H1 (cell line): ENCODE data around the gene CD4. TPM values are rescaled to one million over a fixed set of nuclear protein-coding genes. Genes with fewer than 3 reads are reported as not detected.

Experiments
- CTCF ChIA-PET: fragments of 300-600 bp; sonication (Branson Sonifier 250); formaldehyde crosslinking; loops from one replicate; lab custom pipeline; 2021; ENCODE audit not compliant: partially characterized antibody; lab: Charles Lee
- POLR2A ChIA-PET: fragments of 300-600 bp; sonication (Branson Sonifier 250); formaldehyde crosslinking; loops from one replicate; lab custom pipeline; 2021; ENCODE audit warnings: inconsistent platforms; ENCODE audit not compliant: partially characterized antibody; lab: Charles Lee
- DNase-seq, 2 experiments: peaks; one replicate each; pipeline versions ENCODE4 v3.0.0 to v3.0.0-alpha.2; 2010 to 2022; ENCODE audit warnings: low spot score in 2 of 2, low read depth in 1 of 2, mixed read lengths in 1 of 2
- FAIRE-seq: peaks from 2 replicates; lab custom pipeline; 2011; peaks lifted over from hg19 to GRCh38; lab: Jason Lieb, UNC
- H2AFZ ChIP-seq: 2 replicates; pipeline ENCODE4 v1.8.1; 2012; ENCODE audit warnings: low read length, inconsistent platforms
- H2AK5ac ChIP-seq: 2 replicates; pipeline ENCODE4 v1.6.1; 2013; ENCODE audit warnings: low read depth, low read length
- H2BK120ac ChIP-seq: replicated peaks from 2 replicates; pipeline ENCODE3; 2013; ENCODE audit warnings: low read depth, low read length, inconsistent platforms
- H2BK12ac ChIP-seq: 2 replicates; pipeline ENCODE4 v1.6.1; 2013; ENCODE audit warnings: low read depth, low read length
- H2BK15ac ChIP-seq: 2 replicates; pipeline ENCODE4 v1.6.1; 2013; ENCODE audit warnings: low read length
- H2BK20ac ChIP-seq: 2 replicates; pipeline ENCODE4 v1.6.1; 2013; ENCODE audit warnings: low read length
- H2BK5ac ChIP-seq: 2 replicates; pipeline ENCODE4 v1.6.1; 2013; ENCODE audit warnings: low read depth, low read length
- H3K14ac ChIP-seq: 2 replicates; pipeline ENCODE4 v1.6.1; 2013; ENCODE audit warnings: inconsistent platforms; ENCODE audit not compliant: insufficient read length
- H3K18ac ChIP-seq: 2 replicates; pipeline ENCODE4 v1.6.1; 2013; ENCODE audit warnings: low read length; ENCODE audit errors: extremely low read depth
- H3K23ac ChIP-seq: 2 replicates; pipeline ENCODE4 v1.6.1; 2013; ENCODE audit warnings: inconsistent platforms; ENCODE audit not compliant: insufficient read length
- H3K23me2 ChIP-seq: 2 replicates; pipeline ENCODE4 v1.6.1; 2013; ENCODE audit warnings: low read depth, low read length
- H3K27ac ChIP-seq: 2 replicates; pipeline ENCODE4 v1.6.1; 2011; ENCODE audit warnings: low read depth, low read length, inconsistent platforms
- H3K27me3 ChIP-seq, 4 experiments: replicated peaks in 1 of 4; 1 replicate in 1 of 4; 2 replicates in 3 of 4; pipeline versions ENCODE4 v1.6.1 to v1.8.1; 2011 to 2013; ENCODE audit warnings: low read length in 3 of 4, mild to moderate bottlenecking in 3 of 4, inconsistent platforms in 2 of 4, mixed read lengths in 2 of 4, moderate library complexity in 1 of 4; ENCODE audit not compliant: control insufficient read depth in 3 of 4, insufficient read depth in 3 of 4; ENCODE audit errors: extremely low read depth in 1 of 4
- H3K36me3 ChIP-seq, 4 experiments: 2 replicates each; pipeline versions ENCODE4 v1.6.1 to v1.8.1; 2011 to 2013; ENCODE audit warnings: mild to moderate bottlenecking in 4 of 4, low read length in 3 of 4, moderate library complexity in 2 of 4, control low read depth in 1 of 4, inconsistent platforms in 1 of 4; ENCODE audit not compliant: insufficient read depth in 4 of 4, control insufficient read depth in 2 of 4
- H3K4ac ChIP-seq: replicated peaks from 2 replicates; pipeline ENCODE3; 2013; ENCODE audit warnings: low read length, low read depth, mixed read lengths, inconsistent platforms; ENCODE audit not compliant: insufficient read length
- H3K4me1 ChIP-seq, 4 experiments: replicated peaks in 1 of 4; 1 replicate in 1 of 4; 2 replicates in 3 of 4; pipeline versions ENCODE4 v1.6.1 to v1.8.1; 2011 to 2013; ENCODE audit warnings: low read length in 3 of 4, inconsistent platforms in 2 of 4, mixed read lengths in 1 of 4; ENCODE audit not compliant: insufficient read depth in 4 of 4, control insufficient read depth in 3 of 4
- H3K4me2 ChIP-seq, 2 experiments: 2 replicates each; pipeline versions ENCODE4 v1.6.1 to v1.8.1; 2011 to 2013; ENCODE audit warnings: low read depth in 2 of 2, low read length in 2 of 2, control low read depth in 1 of 2, inconsistent platforms in 1 of 2, mild to moderate bottlenecking in 1 of 2; ENCODE audit not compliant: insufficient read depth in 1 of 2
- H3K4me3 ChIP-seq, 4 experiments: fragments of 200-600, 300-600 bp in 1 of 4; sonication (generic), shearing (Covaris generic), sonication (Bioruptor Twin) in 1 of 4; 2 replicates each; pipeline versions ENCODE4 v1.5.1 to v1.8.1; 2011 to 2016; ENCODE audit warnings: low read length in 4 of 4, low read depth in 3 of 4, control low read depth in 2 of 4, inconsistent platforms in 2 of 4, mild to moderate bottlenecking in 2 of 4, mixed read lengths in 1 of 4, moderate library complexity in 1 of 4; ENCODE audit not compliant: insufficient read depth in 2 of 4; ENCODE audit errors: extremely low read depth in 1 of 4
- H3K56ac ChIP-seq: replicated peaks from 2 replicates; pipeline ENCODE3; 2013; ENCODE audit warnings: low read depth, mild to moderate bottlenecking, mixed read lengths, low read length, inconsistent platforms; ENCODE audit not compliant: insufficient read length
- H3K79me1 ChIP-seq: 2 replicates; pipeline ENCODE4 v1.6.1; 2013; ENCODE audit warnings: low read depth, low read length, control low read depth
- H3K79me2 ChIP-seq, 2 experiments: 2 replicates each; pipeline versions ENCODE4 v1.6.1 to v1.8.1; 2012 to 2013; ENCODE audit warnings: low read length in 2 of 2, mild to moderate bottlenecking in 2 of 2, inconsistent platforms in 1 of 2; ENCODE audit not compliant: insufficient read depth in 2 of 2, control insufficient read depth in 1 of 2
- H3K9ac ChIP-seq, 4 experiments: replicated peaks in 1 of 4; 1 replicate in 1 of 4; 2 replicates in 3 of 4; pipeline versions ENCODE4 v1.6.1 to v1.8.1; 2011 to 2013; ENCODE audit warnings: low read depth in 3 of 4, low read length in 3 of 4, control low read depth in 2 of 4, mild to moderate bottlenecking in 2 of 4, moderate library complexity in 2 of 4, inconsistent platforms in 1 of 4; ENCODE audit errors: extremely low read depth in 1 of 4
- H3K9me3 ChIP-seq, 2 experiments: 2 replicates each; pipeline versions ENCODE4 v1.6.1 to v1.8.1; 2012 to 2013; ENCODE audit warnings: mild to moderate bottlenecking in 2 of 2, moderate library complexity in 2 of 2, control low read depth in 1 of 2, inconsistent platforms in 1 of 2, low read depth in 1 of 2, low read length in 1 of 2, mixed read lengths in 1 of 2; ENCODE audit not compliant: insufficient read depth in 2 of 2
- H4K20me1 ChIP-seq, 2 experiments: replicated peaks in 1 of 2; 2 replicates each; pipeline versions ENCODE3 to v1.8.1; 2011 to 2013; ENCODE audit warnings: inconsistent platforms in 2 of 2, low read length in 2 of 2, mild to moderate bottlenecking in 1 of 2; ENCODE audit not compliant: insufficient read depth in 2 of 2, control insufficient read depth in 1 of 2
- H4K5ac ChIP-seq: 2 replicates; pipeline ENCODE4 v1.6.1; 2013; ENCODE audit warnings: low read length, low read depth, mixed read lengths, inconsistent platforms; ENCODE audit not compliant: insufficient read length
- H4K8ac ChIP-seq: 2 replicates; pipeline ENCODE4 v1.8.0; 2013; ENCODE audit warnings: mild to moderate bottlenecking, moderate library complexity, low read length, inconsistent platforms; ENCODE audit not compliant: insufficient read depth; ENCODE audit errors: extremely low read depth
- H4K91ac ChIP-seq: replicated peaks from 2 replicates; pipeline ENCODE3; 2013; ENCODE audit warnings: low read length, mixed read lengths, inconsistent platforms; ENCODE audit not compliant: insufficient read length
- BACH1 ChIP-seq: IDR thresholded peaks from 2 replicates; pipeline ENCODE4 v1.6.1; 2012; ENCODE audit warnings: low read length, improper control_type of control experiment
- CHD1 ChIP-seq: IDR thresholded peaks from 2 replicates; pipeline ENCODE4 v1.6.1; 2012; ENCODE audit warnings: low read depth, low read length, improper control_type of control experiment
- HDAC2 ChIP-seq, 2 experiments: fragments of 300-600 bp in 1 of 2; sonication (generic) in 1 of 2; IDR thresholded peaks; 2 replicates each; pipeline ENCODE4 v1.6.1; 2011 to 2012; ENCODE audit warnings: low read depth in 2 of 2, low read length in 2 of 2, mild to moderate bottlenecking in 2 of 2, moderate library complexity in 2 of 2, borderline replicate concordance in 1 of 2, inconsistent platforms in 1 of 2
- KDM1A ChIP-seq: fragments of 200-600, 300-600 bp; sonication (generic); IDR thresholded peaks from 2 replicates; pipeline ENCODE4 v1.7.1; 2016; ENCODE audit warnings: mild to moderate bottlenecking, low read length, borderline replicate concordance
- POU5F1 ChIP-seq: IDR thresholded peaks from 2 replicates; pipeline ENCODE4 v1.6.1; 2011; ENCODE audit warnings: low read depth, mild to moderate bottlenecking, low read length, moderate library complexity
- RXRA ChIP-seq: IDR thresholded peaks from 2 replicates; pipeline ENCODE4 v1.6.1; 2011; ENCODE audit warnings: low read depth, mild to moderate bottlenecking, low read length, moderate library complexity; ENCODE audit not compliant: insufficient read depth
- SIN3A ChIP-seq, 2 experiments: IDR thresholded peaks in 1 of 2; conservative IDR thresholded peaks in 1 of 2; 2 replicates each; pipeline ENCODE4 v1.6.1; 2011 to 2012; ENCODE audit warnings: low read length in 2 of 2, improper control_type of control experiment in 1 of 2, low read depth in 1 of 2, mild to moderate bottlenecking in 1 of 2
- TAF7 ChIP-seq: optimal IDR thresholded peaks from 2 replicates; pipeline ENCODE3; 2011; ENCODE audit warnings: low read depth, mild to moderate bottlenecking, inconsistent platforms, low read length, moderate library complexity, borderline replicate concordance
- WGBS, 2 experiments: shearing (Covaris generic) in 1 of 2; methylation state at CpG; one replicate each; pipeline versions ENCODE4 v1.1.6 to v1.1.7; 2013 to 2015; ENCODE audit warnings: low lambda C conversion rate in 2 of 2, mixed read lengths in 2 of 2, inconsistent platforms in 1 of 2, low coverage in 1 of 2, missing lambda C conversion rate in 1 of 2; ENCODE audit not compliant: insufficient replicate concordance in 2 of 2, insufficient coverage in 1 of 2, insufficient read length in 1 of 2; ENCODE audit errors: extremely low coverage in 1 of 2, missing lambda C conversion rate in 1 of 2; 5-methylcytosine and 5-hydroxymethylcytosine counted together
- polyA plus RNA-seq, 7 experiments: library from polyadenylated mRNA; depleted of rRNA in 3 of 7; stranded (reverse) in 5 of 7; unstranded in 2 of 7; fragments of >200 nt in 5 of 7; fragments of 200-250 nt in 2 of 7; gene quantifications; 1 replicate in 5 of 7; 2 replicates in 1 of 7; 4 replicates in 1 of 7; pipeline versions ENCODE4 v1.2.1 to v1.2.3, GENCODE V29; 2011 to 2013; ENCODE audit warnings: missing spikeins in 2 of 7, mixed read lengths in 2 of 7
- total RNA-seq: library from RNA; stranded (reverse); fragmentation: NEBNext Ultra II Directional; extraction: Animal tissue kit (Norgen Biotek cat#: 25700); gene quantifications from 2 replicates; pipeline ENCODE4 v1.2.1, GENCODE V29; 2021
- TF ChIP-seq, protein P1 (sequence below): IDR thresholded peaks from 2 replicates; pipeline ENCODE4 v1.6.1; 2012; ENCODE audit warnings: low read length, inconsistent platforms

Gene CD4
- total and polyA plus RNA-seq, 2 of the 8 experiments (the other 6 are each of a cell fraction or from before 2014, with no cell fraction given) = 3.4 to 5.1 TPM

DNA sequence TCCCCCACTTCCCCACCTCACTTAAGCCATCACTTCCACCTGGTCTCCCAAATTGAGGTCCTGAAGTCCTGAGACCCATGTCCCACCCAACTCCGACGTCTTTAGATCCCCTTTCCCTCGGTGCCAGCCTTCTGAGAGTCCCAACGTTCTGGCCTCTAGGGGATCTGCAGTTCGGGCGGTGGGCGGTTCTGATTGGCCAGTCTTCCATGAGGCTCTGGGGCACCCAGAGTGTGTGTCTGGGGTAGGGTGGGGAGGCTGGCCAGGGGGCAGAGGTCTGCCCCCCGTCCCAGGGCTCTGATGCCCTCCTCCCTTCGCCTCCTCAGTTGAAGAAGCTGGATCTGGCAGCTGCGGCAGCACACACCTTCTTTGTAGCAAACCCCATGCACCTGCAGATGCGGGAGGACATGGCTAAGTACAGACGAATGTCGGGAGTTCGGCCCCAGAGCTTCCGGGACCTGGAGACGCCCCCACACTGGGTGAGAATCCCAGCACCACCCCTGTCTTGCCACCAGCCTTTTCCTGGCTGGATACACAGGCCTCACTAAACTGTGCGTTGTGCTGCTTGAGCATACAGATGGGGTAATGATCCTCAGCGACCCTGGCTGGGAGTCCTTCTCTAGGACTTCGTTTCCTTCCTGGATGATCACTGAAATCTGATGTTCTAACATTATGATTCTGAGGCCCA lies 40.4 kb downstream of the CD4 start:
- Histone ChIP-seq H3K4me1 (peaks cover 4 to 24% (median 17%) of the 10 kb centered on the region in 4 experiments), H2BK5ac (0 out of 2 replicates have a peak overlapping the region, but pooled peaks have one; percentile 79), H3K14ac (no peak overlapping the region), H3K23ac (no peak overlapping the region), H2BK120ac (no peak overlapping the region), H3K9ac (peak overlapping the region; percentile 24 to 84 (median 68); a peak in 6 of 7 replicates), H4K20me1 (peaks cover 0 to 4% of the 10 kb centered on the region in 2 experiments), H3K4me3 (peak overlapping the region; percentile 88 to 94 (median 90)), H3K9me3 (no peaks in the 10 kb centered on the region), H4K8ac (no peak overlapping the region), H3K79me1 (peaks cover 4% of the 10 kb centered on the region), H2AK5ac (no peak overlapping the region), H2BK15ac (no peak overlapping the region), H2BK12ac (no peak overlapping the region), H3K4ac (no peak overlapping the region), H3K18ac (peak overlapping the region; percentile 93), H3K27ac (peak overlapping the region; percentile 32; the same call in 1 of the 2 replicates), H2BK20ac (no peak overlapping the region), H3K23me2 (peaks cover 16% of the 10 kb centered on the region), H3K27me3 (peaks cover 0 to 4% (median 3%) of the 10 kb centered on the region in 4 experiments; a peak in 5 of 7 replicates), H3K36me3 (peaks cover 16 to 33% (median 30%) of the 10 kb centered on the region in 4 experiments; a peak in 7 of 8 replicates), H4K5ac (peak overlapping the region; percentile 86), H3K56ac (no peak overlapping the region), H3K4me2 (peak overlapping the region; percentile 77 to 99), H4K91ac (peak overlapping the region; percentile 85), H2AFZ (no peak overlapping the region), H3K79me2 (peaks cover 0 to 9% of the 10 kb centered on the region in 2 experiments; a peak in 1 of 4 replicates)
- ChIA-PET POLR2A (interaction anchor here (0.6 to 27.1 kb wide), 20 partner anchors 11 to 227 kb away, joined by 3 to 388 read pairs (median 4); partner anchors contain the start of genes CDCA3, GNB3, LAG3 and MLF2), CTCF (interaction anchor here (0.6 to 23.7 kb wide), 11 partner anchors 10 to 226 kb away, joined by 3 to 532 read pairs (median 3); partner anchors contain the start of genes CD4, CDCA3, GNB3 and LAG3)
- FAIRE-seq (no peak), DNase-seq (peak in 1 of 2 experiments; percentile 73)
- WGBS, 2 experiments = 34% methylated on average over 19 of the region's 19 CpGs; no CpG with 5 or more reads in 1 of the 2 experiments
- TF ChIP-seq, protein P1, sequence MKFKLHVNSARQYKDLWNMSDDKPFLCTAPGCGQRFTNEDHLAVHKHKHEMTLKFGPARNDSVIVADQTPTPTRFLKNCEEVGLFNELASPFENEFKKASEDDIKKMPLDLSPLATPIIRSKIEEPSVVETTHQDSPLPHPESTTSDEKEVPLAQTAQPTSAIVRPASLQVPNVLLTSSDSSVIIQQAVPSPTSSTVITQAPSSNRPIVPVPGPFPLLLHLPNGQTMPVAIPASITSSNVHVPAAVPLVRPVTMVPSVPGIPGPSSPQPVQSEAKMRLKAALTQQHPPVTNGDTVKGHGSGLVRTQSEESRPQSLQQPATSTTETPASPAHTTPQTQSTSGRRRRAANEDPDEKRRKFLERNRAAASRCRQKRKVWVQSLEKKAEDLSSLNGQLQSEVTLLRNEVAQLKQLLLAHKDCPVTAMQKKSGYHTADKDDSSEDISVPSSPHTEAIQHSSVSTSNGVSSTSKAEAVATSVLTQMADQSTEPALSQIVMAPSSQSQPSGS = peak; percentile 53; the same call in 1 of the 2 replicates
- TF ChIP-seq CHD1 (no peak), POU5F1 (no peak), KDM1A (no peak), SIN3A (conservative IDR thresholded peaks at IDR 0.05 in 1 of 2, IDR thresholded peaks at IDR 0.05 in 1 of 2; ENCODE audit: low read depth in 1 of 2, low read length in 2 of 2) (no peak), BACH1 (no peak), HDAC2 (IDR thresholded peaks at IDR 0.05; ENCODE audit: borderline replicate concordance in 1 of 2, low read depth in 2 of 2, low read length in 2 of 2) (peak in 1 of 2 experiments; percentile 78; a peak in 1 of 4 replicates), RXRA (no peak), TAF7 (no peak)
